Measurements from ENCODE around the gene GNB2. TPM values are rescaled to one million over a fixed set of nuclear protein-coding genes. Genes with fewer than 3 reads are reported as not detected.
"Not testable (repeated sequence)": the region's sequence is repeated elsewhere in the genome, so short reads cannot be mapped to it uniquely, and the experiment has no call there.

The GNB2 gene
- total and polyA plus RNA-seq, 4 donors = 37.6 to 133 (median 73.2) TPM

DNA sequence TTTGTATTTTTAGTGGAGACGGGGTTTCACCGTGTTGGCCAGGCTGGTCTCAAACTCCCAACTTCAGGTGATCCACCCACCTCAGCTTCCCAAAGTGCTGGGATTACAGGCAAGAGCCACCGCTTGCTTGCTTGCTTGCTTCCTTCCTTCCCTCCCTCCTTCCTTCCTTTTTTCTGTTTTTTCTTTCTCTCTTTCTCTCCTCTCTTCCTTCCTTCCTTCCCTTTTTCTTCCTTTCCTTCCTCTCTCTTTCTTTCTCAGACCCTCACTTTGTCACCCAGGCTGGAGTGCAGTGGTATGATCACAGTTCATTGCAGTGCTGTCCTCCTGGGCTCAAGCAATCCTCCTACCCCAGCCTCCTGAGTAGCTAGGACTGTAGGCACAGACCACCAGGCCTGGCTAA lies 27.5 kb downstream of the GNB2 start:
- H3K36me3 ChIP-seq (ENCODE audit: control insufficient read depth in 4 of 4, insufficient read depth in 3 of 4, low read depth in 1 of 4, low read length in 3 of 4); H3K27me3 ChIP-seq (ENCODE audit: control insufficient read depth in 4 of 4, insufficient read depth in 4 of 4, low read length in 3 of 4); H3K9me3 ChIP-seq (ENCODE audit: control insufficient read depth in 4 of 4, low read length in 3 of 4); H3K27ac ChIP-seq (ENCODE audit: low read depth in 1 of 2, low read length in 2 of 2); H3K9ac ChIP-seq (ENCODE audit: low read depth in 1 of 2, low read length in 2 of 2); H3K4me3 ChIP-seq (ENCODE audit: low read depth in 1 of 3, low read length in 3 of 3); H3K4me1 ChIP-seq (ENCODE audit: control insufficient read depth in 4 of 4, insufficient read depth in 4 of 4, low read length in 3 of 4); DNase-seq (ENCODE audit: low spot score): not testable (repeated sequence)
- WGBS = 75% methylated on average over 3 of the region's 3 CpGs

DNA sequence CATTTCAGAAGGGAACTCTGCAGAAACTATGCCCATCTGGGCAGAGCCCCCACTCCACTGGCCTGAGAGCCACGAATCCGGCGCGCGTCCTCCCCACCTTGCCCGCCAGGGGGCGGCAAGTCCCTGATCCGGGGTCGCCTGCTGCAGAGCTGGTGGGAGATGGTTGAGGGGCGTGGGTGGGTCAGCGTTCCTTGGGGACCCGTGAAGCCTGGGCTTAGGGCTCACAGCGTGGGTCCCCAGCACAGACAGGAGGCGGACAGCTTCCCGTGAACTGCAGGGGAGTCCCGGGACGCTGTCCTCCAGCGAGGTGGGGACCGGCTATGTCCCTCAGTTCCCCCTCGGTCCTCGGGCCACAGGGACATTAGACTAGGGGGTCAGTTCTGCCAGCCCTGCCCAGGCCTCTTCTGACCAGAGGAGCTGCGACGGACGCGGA lies 31.8 kb downstream of the GNB2 start:
- H3K4me3 ChIP-seq (ENCODE audit: low read depth in 1 of 3, low read length in 3 of 3) = peak overlapping the region; percentile 66 to 93 (median 79)
- no peaks in the 10 kb centered on the region for H3K36me3 ChIP-seq (ENCODE audit: control insufficient read depth in 4 of 4, insufficient read depth in 3 of 4, low read depth in 1 of 4, low read length in 3 of 4)
- no peaks in the 10 kb centered on the region for H3K9me3 ChIP-seq (ENCODE audit: control insufficient read depth in 4 of 4, low read length in 3 of 4)
- TF ChIP-seq SP1 (IDR thresholded peaks at IDR 0.05) (no peak), GABPA (IDR thresholded peaks at IDR 0.05 in 1 of 2, conservative IDR thresholded peaks at IDR 0.05 in 1 of 2) (no peak), RAD21 (IDR thresholded peaks at IDR 0.05) (peak; percentile 81 to 89), CTCF (IDR thresholded peaks at IDR 0.05; ENCODE audit: low read depth, low read length, missing input control) (peak; percentile 78), YY1 (IDR thresholded peaks at IDR 0.05) (no peak)
- H3K27ac ChIP-seq (ENCODE audit: low read depth in 1 of 2, low read length in 2 of 2) = peak overlapping the region; percentile 89 to 96
- H3K9ac ChIP-seq (ENCODE audit: low read depth in 1 of 2, low read length in 2 of 2) = peak overlapping the region; percentile 9 to 70
- under 1% methylated on average over 25 of the region's 25 CpGs for WGBS
- no peaks in the 10 kb centered on the region for H3K27me3 ChIP-seq (ENCODE audit: control insufficient read depth in 4 of 4, insufficient read depth in 4 of 4, low read length in 3 of 4)
- peaks cover 3 to 31% (median 16%) of the 10 kb centered on the region in 4 donors for H3K4me1 ChIP-seq (ENCODE audit: control insufficient read depth in 4 of 4, insufficient read depth in 4 of 4, low read length in 3 of 4)
- DNase-seq (ENCODE audit: low spot score) = peak; percentile 89

GRCh38 chr7:100705753-100706671 lies 32.5 kb downstream of the GNB2 start, which contains the start of gene POP7:
TSS of gene POP7 (plus strand) at chr7:100706121. CDS start at chr7:100706831, 710 bp downstream.
- DNase-seq (ENCODE audit: low spot score) = peak; percentile 99
- Histone ChIP-seq H3K27me3 (ENCODE audit: control insufficient read depth in 4 of 4, insufficient read depth in 4 of 4, low read length in 3 of 4) (no peaks in the 10 kb centered on the region), H3K27ac (ENCODE audit: low read depth in 1 of 2, low read length in 2 of 2) (peak within 1 kb of the TSS; percentile 89 to 96), H3K9me3 (ENCODE audit: control insufficient read depth in 4 of 4, low read length in 3 of 4) (no peaks in the 10 kb centered on the region), H3K4me3 (ENCODE audit: low read depth in 1 of 3, low read length in 3 of 3) (peak within 1 kb of the TSS; percentile 79 to 93 (median 81)), H3K4me1 (ENCODE audit: control insufficient read depth in 4 of 4, insufficient read depth in 4 of 4, low read length in 3 of 4) (peaks cover 5 to 38% (median 18%) of the 10 kb centered on the region in 4 donors), H3K9ac (ENCODE audit: low read depth in 1 of 2, low read length in 2 of 2) (peak within 1 kb of the TSS; percentile 39 to 70), H3K36me3 (ENCODE audit: control insufficient read depth in 4 of 4, insufficient read depth in 3 of 4, low read depth in 1 of 4, low read length in 3 of 4) (no peaks in the 10 kb centered on the region)
- TF ChIP-seq SP1 (IDR thresholded peaks at IDR 0.05) (peak; percentile 71), ZBTB33 (IDR thresholded peaks at IDR 0.05) (peak; percentile 99), FOXA2 (IDR thresholded peaks at IDR 0.05) (no peak), RXRA (IDR thresholded peaks at IDR 0.05) (peak in 1 of 2 donors; percentile 63), GABPA (IDR thresholded peaks at IDR 0.05 in 1 of 2, conservative IDR thresholded peaks at IDR 0.05 in 1 of 2) (peak in 1 of 2 donors; percentile 86), YY1 (IDR thresholded peaks at IDR 0.05) (peak; percentile 65), EGR1 (IDR thresholded peaks at IDR 0.05; ENCODE audit: low read depth in 2 of 2) (peak in 1 of 2 donors; percentile 74), RAD21 (IDR thresholded peaks at IDR 0.05) (no peak), HNF4A (conservative IDR thresholded peaks at IDR 0.05) (peak in 1 of 2 donors; percentile 64), CTCF (IDR thresholded peaks at IDR 0.05; ENCODE audit: low read depth, low read length, missing input control) (no peak), JUND (IDR thresholded peaks at IDR 0.05) (peak in 1 of 2 donors; percentile 50)
- TF ChIP-seq, protein P1, sequence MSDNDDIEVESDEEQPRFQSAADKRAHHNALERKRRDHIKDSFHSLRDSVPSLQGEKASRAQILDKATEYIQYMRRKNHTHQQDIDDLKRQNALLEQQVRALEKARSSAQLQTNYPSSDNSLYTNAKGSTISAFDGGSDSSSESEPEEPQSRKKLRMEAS (IDR thresholded peaks at IDR 0.05) = peak; percentile 74
- TF ChIP-seq, protein P2, sequence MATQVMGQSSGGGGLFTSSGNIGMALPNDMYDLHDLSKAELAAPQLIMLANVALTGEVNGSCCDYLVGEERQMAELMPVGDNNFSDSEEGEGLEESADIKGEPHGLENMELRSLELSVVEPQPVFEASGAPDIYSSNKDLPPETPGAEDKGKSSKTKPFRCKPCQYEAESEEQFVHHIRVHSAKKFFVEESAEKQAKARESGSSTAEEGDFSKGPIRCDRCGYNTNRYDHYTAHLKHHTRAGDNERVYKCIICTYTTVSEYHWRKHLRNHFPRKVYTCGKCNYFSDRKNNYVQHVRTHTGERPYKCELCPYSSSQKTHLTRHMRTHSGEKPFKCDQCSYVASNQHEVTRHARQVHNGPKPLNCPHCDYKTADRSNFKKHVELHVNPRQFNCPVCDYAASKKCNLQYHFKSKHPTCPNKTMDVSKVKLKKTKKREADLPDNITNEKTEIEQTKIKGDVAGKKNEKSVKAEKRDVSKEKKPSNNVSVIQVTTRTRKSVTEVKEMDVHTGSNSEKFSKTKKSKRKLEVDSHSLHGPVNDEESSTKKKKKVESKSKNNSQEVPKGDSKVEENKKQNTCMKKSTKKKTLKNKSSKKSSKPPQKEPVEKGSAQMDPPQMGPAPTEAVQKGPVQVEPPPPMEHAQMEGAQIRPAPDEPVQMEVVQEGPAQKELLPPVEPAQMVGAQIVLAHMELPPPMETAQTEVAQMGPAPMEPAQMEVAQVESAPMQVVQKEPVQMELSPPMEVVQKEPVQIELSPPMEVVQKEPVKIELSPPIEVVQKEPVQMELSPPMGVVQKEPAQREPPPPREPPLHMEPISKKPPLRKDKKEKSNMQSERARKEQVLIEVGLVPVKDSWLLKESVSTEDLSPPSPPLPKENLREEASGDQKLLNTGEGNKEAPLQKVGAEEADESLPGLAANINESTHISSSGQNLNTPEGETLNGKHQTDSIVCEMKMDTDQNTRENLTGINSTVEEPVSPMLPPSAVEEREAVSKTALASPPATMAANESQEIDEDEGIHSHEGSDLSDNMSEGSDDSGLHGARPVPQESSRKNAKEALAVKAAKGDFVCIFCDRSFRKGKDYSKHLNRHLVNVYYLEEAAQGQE (IDR thresholded peaks at IDR 0.05) = peak; percentile 70
- TF ChIP-seq, protein P3, sequence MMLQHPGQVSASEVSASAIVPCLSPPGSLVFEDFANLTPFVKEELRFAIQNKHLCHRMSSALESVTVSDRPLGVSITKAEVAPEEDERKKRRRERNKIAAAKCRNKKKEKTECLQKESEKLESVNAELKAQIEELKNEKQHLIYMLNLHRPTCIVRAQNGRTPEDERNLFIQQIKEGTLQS (IDR thresholded peaks at IDR 0.05) = no peak
- under 1% methylated on average over 86 of the region's 86 CpGs for WGBS

Data from liver (tissue), 9 donors.